Renal pelvis (tissue), 4 donors: Measurements from ENCODE around the gene SAMD4A. TPM values are rescaled to one million over a fixed set of nuclear protein-coding genes. Genes with fewer than 3 reads are reported as not detected.

ENCODE experiments used
- DNase-seq: peaks from one replicate; pipeline ENCODE4 v3.0.0-alpha.2; 2013
- polyA plus RNA-seq, 3 donors: library from polyadenylated mRNA; unstranded; fragments of 120-200 nt; gene quantifications; one replicate each; pipeline ENCODE4 v1.2.1, GENCODE V29; 2013; ENCODE audit not compliant: insufficient read length in 3 of 3

Gene SAMD4A
- polyA plus RNA-seq, 3 donors = 8.3 to 12.8 (median 11.9) TPM

GRCh38 chr14:54676812-54677708 is 110.1 kb downstream of the SAMD4A start:
- DNase-seq = no peak

DNA sequence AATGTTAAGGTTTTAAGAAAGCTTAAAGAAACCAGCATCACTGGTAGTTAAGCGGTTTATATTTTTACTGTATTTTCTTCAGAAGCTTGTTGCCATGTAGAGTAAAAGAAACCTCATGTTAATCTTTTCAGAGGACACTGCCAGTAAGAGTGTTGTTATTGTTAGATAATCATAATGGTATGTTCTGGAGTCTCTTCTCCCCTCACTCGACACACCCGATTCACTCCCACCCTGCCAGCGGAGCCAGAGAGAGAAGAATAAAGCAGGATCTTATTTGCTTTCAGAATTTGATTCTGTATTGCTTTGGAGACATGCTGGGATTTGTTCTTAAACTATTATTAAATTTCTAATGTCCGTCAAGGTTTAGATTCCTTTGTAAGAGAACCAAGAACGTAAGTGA is 113.7 kb downstream of the SAMD4A start:
- DNase-seq = no peak

DNA sequence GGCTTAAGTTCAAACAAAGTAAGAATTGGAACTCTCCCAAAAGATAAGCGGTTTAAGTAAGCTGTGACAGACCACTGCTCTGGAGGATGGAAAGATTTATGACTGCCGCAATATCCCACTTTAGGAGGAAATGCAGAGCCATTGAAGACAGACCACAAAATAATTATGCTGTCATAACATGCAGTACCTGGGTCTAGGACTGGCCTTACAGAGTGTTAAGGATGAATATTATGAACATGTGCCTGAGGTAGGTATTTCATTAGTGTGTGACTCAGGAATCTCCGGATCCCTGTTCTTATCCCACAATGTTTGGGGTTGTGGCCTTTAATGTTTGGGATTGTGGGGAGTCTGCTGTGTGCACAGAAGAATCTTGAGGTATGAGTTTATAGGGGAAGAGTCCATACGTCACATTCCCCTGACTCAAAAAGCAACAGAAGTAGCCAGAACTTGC is 114.9 kb downstream of the SAMD4A start:
- no peak for DNase-seq

DNA sequence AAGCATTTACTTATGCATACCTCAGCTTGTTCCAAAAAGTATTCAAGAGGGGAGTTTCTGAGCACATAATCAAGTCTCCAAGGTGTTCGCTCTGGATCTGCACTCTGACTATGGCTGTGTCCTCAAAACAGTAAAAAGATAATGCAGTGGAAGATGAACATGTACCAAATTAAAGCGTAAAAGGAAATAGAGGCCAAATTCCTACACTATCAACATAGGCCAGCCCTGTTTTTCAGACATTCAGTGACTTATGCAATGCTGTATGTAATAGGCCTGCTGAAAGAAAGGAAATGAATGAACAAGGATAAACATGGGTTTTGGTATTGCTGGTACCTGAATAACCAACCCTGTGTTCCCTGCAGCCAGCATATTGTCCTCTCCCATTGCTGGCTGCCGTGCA is 115.7 kb downstream of the SAMD4A start:
- DNase-seq = no peak

DNA sequence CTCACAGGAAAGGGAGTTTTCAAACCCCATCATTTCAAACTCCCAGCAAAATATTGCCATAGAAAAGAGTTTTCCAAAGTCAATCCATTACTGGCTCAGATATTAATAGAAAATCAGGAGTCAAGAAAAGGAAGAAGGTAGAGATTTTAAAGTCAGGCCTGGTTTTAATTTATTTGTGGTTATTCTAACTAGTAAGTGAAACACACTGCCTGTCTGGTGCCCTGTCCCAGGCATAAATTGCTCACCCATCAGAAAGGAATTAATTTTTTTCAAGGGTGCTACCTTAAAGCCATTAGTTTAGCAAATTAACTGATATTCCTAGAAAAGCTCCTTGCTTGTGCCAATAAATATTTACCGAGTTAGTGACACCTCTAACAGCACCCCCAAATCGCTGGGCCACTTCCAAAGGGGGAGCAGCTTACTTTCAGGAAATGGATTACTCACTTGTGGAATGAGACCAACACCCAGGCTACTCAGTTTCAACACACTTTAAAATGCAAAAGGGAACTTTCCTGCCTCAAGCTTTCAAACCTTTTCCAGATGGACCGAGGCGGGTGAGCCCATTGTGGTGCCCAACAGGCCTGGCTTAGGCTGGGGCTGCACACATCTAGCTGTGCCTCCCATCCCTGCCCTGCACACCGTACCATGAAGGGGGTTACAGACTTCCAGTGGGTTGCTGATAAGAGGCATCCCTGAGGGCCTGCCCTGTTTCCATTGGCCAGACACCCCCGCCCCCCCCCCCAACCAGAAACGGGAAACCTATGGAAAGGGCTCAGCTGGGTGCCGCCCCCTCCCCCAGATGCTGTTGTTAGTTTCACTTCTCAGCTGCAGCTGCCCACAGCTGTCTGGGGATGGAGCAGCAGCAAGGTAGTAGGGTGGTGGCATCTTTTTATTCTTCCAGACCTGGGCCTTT is 117.2 kb downstream of the SAMD4A start:
- DNase-seq = no peak

- no peak for DNase-seq
These were observed 118.4 kb downstream of the SAMD4A start for GRCh38 chr14:54685286-54685845.

DNA sequence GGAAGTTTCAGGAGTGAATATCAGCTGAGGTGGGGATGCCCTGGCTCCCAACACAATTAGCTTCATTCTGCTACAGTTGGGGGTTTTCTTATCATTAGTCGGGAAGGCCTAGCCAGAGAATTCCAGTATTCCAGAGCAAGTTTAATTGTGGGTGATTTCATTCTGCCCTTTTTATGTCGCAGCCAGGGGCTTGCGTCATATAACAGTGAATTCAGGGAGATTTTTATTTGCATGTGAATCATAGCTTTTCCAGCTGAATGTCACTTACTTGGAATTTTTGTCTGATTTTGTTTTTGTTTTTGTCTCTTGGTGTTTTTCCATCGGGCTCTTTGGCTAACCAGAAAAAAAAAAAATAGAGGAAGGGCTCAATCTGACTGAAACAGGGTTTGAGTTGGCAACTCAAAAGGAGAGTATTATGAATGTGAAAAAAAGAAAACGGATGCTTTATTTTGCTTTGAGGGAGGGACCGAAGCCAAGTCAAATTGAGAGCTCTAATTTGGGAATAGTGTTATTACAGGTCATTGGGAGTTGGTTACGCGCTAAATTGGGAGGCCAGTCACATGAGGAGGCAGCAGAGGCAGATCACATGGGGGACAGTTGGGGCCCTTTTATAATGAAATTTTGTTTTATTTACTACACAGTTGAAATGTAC is 119.4 kb downstream of the SAMD4A start:
- DNase-seq = no peak

GRCh38 chr14:54686871-54687749 is 120.2 kb downstream of the SAMD4A start:
- no peak for DNase-seq

GRCh38 chr14:54687750-54688119 is 120.8 kb downstream of the SAMD4A start:
- DNase-seq = no peak

GRCh38 chr14:54688229-54688628 is 121.3 kb downstream of the SAMD4A start:
- no peak for DNase-seq

GRCh38 chr14:54689928-54690327 is 123.0 kb downstream of the SAMD4A start:
- no peak for DNase-seq

- no peak for DNase-seq
These were observed 124.0 kb downstream of the SAMD4A start for GRCh38 chr14:54690887-54691286.

DNA sequence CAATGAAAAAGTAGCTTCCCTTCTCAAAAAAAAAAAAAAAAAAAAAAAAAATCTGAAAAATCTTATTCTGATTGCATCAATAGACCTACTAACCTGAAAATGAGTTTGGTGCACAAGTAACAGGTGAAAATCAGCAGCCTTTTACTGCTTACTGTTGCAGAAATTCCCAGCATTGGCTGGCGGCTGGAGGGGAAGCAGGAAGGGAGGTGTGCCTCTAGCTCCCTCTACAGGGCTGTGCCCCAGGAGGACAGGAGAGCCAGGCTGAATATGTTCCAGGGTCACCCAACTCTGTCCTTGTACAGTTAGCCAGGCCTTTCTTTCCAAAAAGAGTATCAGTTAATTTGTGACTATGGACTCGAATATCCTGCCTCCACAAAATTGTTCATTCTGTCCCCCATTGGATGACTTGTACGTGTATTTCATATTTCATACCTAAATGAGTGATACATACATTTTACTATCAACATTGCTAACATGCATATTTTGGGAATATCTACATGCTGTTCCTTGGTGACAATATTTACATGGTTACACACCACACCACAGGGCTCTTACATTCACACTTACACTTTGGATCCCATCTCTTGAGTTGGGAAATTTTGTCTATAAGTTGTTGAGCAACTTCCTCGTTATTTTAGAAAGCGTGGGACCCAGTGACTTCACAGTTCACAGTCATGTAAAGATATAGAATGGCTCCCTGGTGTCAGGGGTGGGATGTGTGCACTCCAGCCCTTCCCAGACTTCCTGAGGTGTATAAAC is 124.8 kb downstream of the SAMD4A start:
- DNase-seq = peak; percentile 73

GRCh38 chr14:54692284-54692772 is 125.4 kb downstream of the SAMD4A start:
- DNase-seq = no peak

- no peak for DNase-seq
These were observed 126.8 kb downstream of the SAMD4A start for GRCh38 chr14:54693761-54694160.

DNA sequence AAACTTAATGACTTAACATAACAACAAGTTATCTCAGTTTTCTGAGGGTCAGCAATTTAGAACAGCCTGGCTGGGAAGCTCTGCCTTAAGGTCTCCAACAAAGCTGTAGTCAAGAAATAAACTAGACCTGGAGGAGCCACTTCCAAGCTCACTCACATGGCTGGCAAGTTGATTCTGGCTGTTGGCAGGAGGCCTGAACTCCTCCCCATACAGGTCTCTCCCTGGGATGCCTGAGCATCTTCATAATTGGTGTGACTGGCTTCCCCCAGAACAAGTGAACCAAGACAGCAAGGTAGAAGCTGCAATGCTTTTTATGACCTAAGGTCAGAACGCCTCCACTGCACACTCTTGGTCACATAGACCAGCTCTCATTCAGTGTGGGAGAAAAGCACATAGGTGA is 128.3 kb downstream of the SAMD4A start:
- DNase-seq = no peak

- DNase-seq = no peak
These were observed 130.1 kb downstream of the SAMD4A start for GRCh38 chr14:54697001-54697400.

DNA sequence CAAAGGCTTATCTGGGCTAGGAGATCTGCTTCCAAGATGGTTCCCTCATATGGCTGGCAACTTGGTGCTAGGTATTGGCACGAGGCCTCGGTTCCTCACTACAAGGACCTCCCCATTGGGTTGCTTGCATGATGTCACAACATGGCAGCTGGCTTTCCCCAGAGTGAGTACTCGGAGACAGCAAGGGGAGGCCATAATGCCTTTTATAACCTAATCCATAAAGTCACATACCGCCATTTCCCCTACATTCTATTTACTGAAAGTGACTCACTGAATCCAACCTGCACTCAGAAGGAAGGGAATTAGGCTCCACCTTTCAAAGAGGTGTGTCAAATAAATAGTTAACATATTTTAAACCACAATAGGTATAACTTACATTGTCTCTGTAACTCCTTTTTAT is 130.9 kb downstream of the SAMD4A start:
- no peak for DNase-seq

- DNase-seq = no peak
These were observed 131.6 kb downstream of the SAMD4A start for GRCh38 chr14:54698501-54698900.

- no peak for DNase-seq
These were observed 132.1 kb downstream of the SAMD4A start for GRCh38 chr14:54698966-54699530.
